ENCODE measurements around the gene DYNLT2B.

DYNLT2B gene

GRCh38 chr3:196357905-196358304 is 39.9 kb upstream of the DYNLT2B start:
- H2AFZ ChIP-seq (ENCODE audit: low read length), result no peak overlapping the region
- H3K9me2 ChIP-seq (replicated peaks; ENCODE audit: insufficient read depth, low read length), result no peaks in the 10 kb centered on the region
- H3K27me3 ChIP-seq (replicated peaks; ENCODE audit: insufficient read depth, low read length), result no peaks in the 10 kb centered on the region
- DNase-seq, result no peak
- H3K9ac ChIP-seq (ENCODE audit: low read length), result no peak overlapping the region
- no peak overlapping the region for H3K4me2 ChIP-seq (ENCODE audit: low read depth, low read length)
- H3K9me3 ChIP-seq (replicated peaks; ENCODE audit: insufficient read depth, low read length), result no peaks in the 10 kb centered on the region
- H3K4me1 ChIP-seq (ENCODE audit: low read length), result no peaks in the 10 kb centered on the region
- no peaks in the 10 kb centered on the region for H4K20me1 ChIP-seq (ENCODE audit: insufficient read depth, low read length)
- no peak overlapping the region for H3K4me3 ChIP-seq (ENCODE audit: low read length)
- H3K27ac ChIP-seq (ENCODE audit: low read length), result no peak overlapping the region
- peaks cover 22% of the 10 kb centered on the region; the same call in 1 of the 2 replicates for H3K36me3 ChIP-seq (replicated peaks; ENCODE audit: insufficient read depth, low read length)
- H3K79me2 ChIP-seq (ENCODE audit: low read length), result no peaks in the 10 kb centered on the region
- H3F3A ChIP-seq (ENCODE audit: insufficient read depth, low read length), result no peaks in the 10 kb centered on the region
- no peak for TF ChIP-seq EZH2 (optimal IDR thresholded peaks at IDR 0.05; ENCODE audit: low read depth, low read length)
- TF ChIP-seq EZH2phosphoT487 (IDR thresholded peaks at IDR 0.05; ENCODE audit: low read length), result no peak
- no peak for TF ChIP-seq CTCF (IDR thresholded peaks at IDR 0.05; ENCODE audit: low read length)

GRCh38 chr3:196356556-196356955 is 38.5 kb upstream of the DYNLT2B start:
- no peak overlapping the region for H3K9ac ChIP-seq (ENCODE audit: low read length)
- H3F3A ChIP-seq (ENCODE audit: insufficient read depth, low read length), result no peaks in the 10 kb centered on the region
- H3K79me2 ChIP-seq (ENCODE audit: low read length), result no peaks in the 10 kb centered on the region
- no peak for DNase-seq
- no peaks in the 10 kb centered on the region for H3K9me2 ChIP-seq (replicated peaks; ENCODE audit: insufficient read depth, low read length)
- no peaks in the 10 kb centered on the region for H4K20me1 ChIP-seq (ENCODE audit: insufficient read depth, low read length)
- no peak overlapping the region for H3K4me2 ChIP-seq (ENCODE audit: low read depth, low read length)
- H3K27ac ChIP-seq (ENCODE audit: low read length), result no peak overlapping the region
- TF ChIP-seq EZH2 (optimal IDR thresholded peaks at IDR 0.05; ENCODE audit: low read depth, low read length), result no peak
- TF ChIP-seq EZH2phosphoT487 (IDR thresholded peaks at IDR 0.05; ENCODE audit: low read length), result no peak
- no peak for TF ChIP-seq CTCF (IDR thresholded peaks at IDR 0.05; ENCODE audit: low read length)
- no peaks in the 10 kb centered on the region for H3K4me1 ChIP-seq (ENCODE audit: low read length)
- H3K4me3 ChIP-seq (ENCODE audit: low read length), result no peak overlapping the region
- no peak overlapping the region for H2AFZ ChIP-seq (ENCODE audit: low read length)
- no peaks in the 10 kb centered on the region for H3K9me3 ChIP-seq (replicated peaks; ENCODE audit: insufficient read depth, low read length)
- peaks cover 22% of the 10 kb centered on the region; the same call in 1 of the 2 replicates for H3K36me3 ChIP-seq (replicated peaks; ENCODE audit: insufficient read depth, low read length)
- H3K27me3 ChIP-seq (replicated peaks; ENCODE audit: insufficient read depth, low read length), result no peaks in the 10 kb centered on the region

GRCh38 chr3:196355668-196356067 is 37.6 kb upstream of the DYNLT2B start:
- H3K36me3 ChIP-seq (replicated peaks; ENCODE audit: insufficient read depth, low read length), result peaks cover 19% of the 10 kb centered on the region; the same call in 1 of the 2 replicates
- no peaks in the 10 kb centered on the region for H3K9me2 ChIP-seq (replicated peaks; ENCODE audit: insufficient read depth, low read length)
- no peak overlapping the region for H3K4me2 ChIP-seq (ENCODE audit: low read depth, low read length)
- no peaks in the 10 kb centered on the region for H3F3A ChIP-seq (ENCODE audit: insufficient read depth, low read length)
- H3K4me1 ChIP-seq (ENCODE audit: low read length), result no peaks in the 10 kb centered on the region
- H3K9ac ChIP-seq (ENCODE audit: low read length), result no peak overlapping the region
- no peak for TF ChIP-seq EZH2phosphoT487 (IDR thresholded peaks at IDR 0.05; ENCODE audit: low read length)
- no peak for TF ChIP-seq EZH2 (optimal IDR thresholded peaks at IDR 0.05; ENCODE audit: low read depth, low read length)
- TF ChIP-seq CTCF (IDR thresholded peaks at IDR 0.05; ENCODE audit: low read length), result no peak
- H3K9me3 ChIP-seq (replicated peaks; ENCODE audit: insufficient read depth, low read length), result no peaks in the 10 kb centered on the region
- H3K27ac ChIP-seq (ENCODE audit: low read length), result no peak overlapping the region
- no peaks in the 10 kb centered on the region for H3K27me3 ChIP-seq (replicated peaks; ENCODE audit: insufficient read depth, low read length)
- H2AFZ ChIP-seq (ENCODE audit: low read length), result no peak overlapping the region
- DNase-seq, result no peak
- no peaks in the 10 kb centered on the region for H4K20me1 ChIP-seq (ENCODE audit: insufficient read depth, low read length)
- H3K4me3 ChIP-seq (ENCODE audit: low read length), result no peak overlapping the region
- H3K79me2 ChIP-seq (ENCODE audit: low read length), result no peaks in the 10 kb centered on the region

Data from MM.1S (cell line).